Mesenchymal stem cell (in vitro differentiated cells and primary cell): ENCODE results near the gene SERPINE1.

ENCODE experiments used
- DNase-seq: peaks from one replicate; pipeline ENCODE4 v3.0.0-alpha.2; 2013
- H2AFZ ChIP-seq: one replicate; pipeline ENCODE4 v1.6.1; 2013; ENCODE audit warnings: low read depth, mild to moderate bottlenecking, control low read depth, inconsistent platforms, low read length, moderate library complexity
- H2AK5ac ChIP-seq: 2 replicates; pipeline ENCODE4 v1.6.1; 2013; ENCODE audit warnings: low read length, moderate library complexity, mild to moderate bottlenecking, inconsistent platforms; ENCODE audit not compliant: severe bottlenecking
- H2BK120ac ChIP-seq: one replicate; pipeline ENCODE4 v1.6.1; 2013; ENCODE audit warnings: low read depth, mild to moderate bottlenecking, inconsistent platforms, low read length, moderate library complexity
- H2BK12ac ChIP-seq, 2 experiments: one replicate each; pipeline ENCODE4 v1.6.1; 2013; ENCODE audit warnings: inconsistent platforms in 2 of 2, low read length in 2 of 2, mild to moderate bottlenecking in 2 of 2, moderate library complexity in 2 of 2, control low read depth in 1 of 2
- H2BK15ac ChIP-seq: one replicate; pipeline ENCODE4 v1.6.1; 2013; ENCODE audit warnings: mild to moderate bottlenecking, low read depth, inconsistent platforms; ENCODE audit not compliant: poor library complexity, severe bottlenecking
- H2BK5ac ChIP-seq: 2 replicates; pipeline ENCODE4 v1.6.1; 2013; ENCODE audit warnings: low read depth, mild to moderate bottlenecking, low read length, control low read depth, inconsistent platforms; ENCODE audit not compliant: poor library complexity, severe bottlenecking
- H3K14ac ChIP-seq, 2 experiments: one replicate each; pipeline ENCODE4 v1.6.1; 2013; ENCODE audit warnings: inconsistent platforms in 2 of 2, low read length in 2 of 2, control low read depth in 1 of 2, mild to moderate bottlenecking in 1 of 2, moderate library complexity in 1 of 2
- H3K18ac ChIP-seq, 2 experiments: one replicate each; pipeline ENCODE4 v1.6.1; 2013; ENCODE audit warnings: inconsistent platforms in 2 of 2, low read length in 2 of 2, control low read depth in 1 of 2, low read depth in 1 of 2, mild to moderate bottlenecking in 1 of 2
- H3K23ac ChIP-seq, 2 experiments: one replicate each; pipeline ENCODE4 v1.6.1; 2013; ENCODE audit warnings: inconsistent platforms in 2 of 2, low read length in 2 of 2, mild to moderate bottlenecking in 2 of 2, moderate library complexity in 2 of 2, control low read depth in 1 of 2
- H3K27ac ChIP-seq: 2 replicates; pipeline ENCODE4 v1.5.1; 2013; ENCODE audit warnings: mild to moderate bottlenecking, moderate library complexity, low read length, control low read depth, inconsistent platforms; ENCODE audit not compliant: poor library complexity, severe bottlenecking
- H3K27me3 ChIP-seq, 2 experiments: 2 replicates each; pipeline versions ENCODE4 v1.6.1 to v1.7.0; 2013; ENCODE audit warnings: low read length in 2 of 2, mild to moderate bottlenecking in 2 of 2, moderate library complexity in 2 of 2, control low read depth in 1 of 2, inconsistent platforms in 1 of 2; ENCODE audit not compliant: control insufficient read depth in 1 of 2, insufficient read depth in 1 of 2
- H3K36me3 ChIP-seq, 2 experiments: 2 replicates each; pipeline versions ENCODE4 v1.6.1 to v1.7.0; 2013; ENCODE audit warnings: low read length in 2 of 2, control low read depth in 1 of 2, inconsistent platforms in 1 of 2, low read depth in 1 of 2, mild to moderate bottlenecking in 1 of 2; ENCODE audit not compliant: insufficient read depth in 2 of 2, control insufficient read depth in 1 of 2
- H3K4ac ChIP-seq, 2 experiments: one replicate each; pipeline ENCODE4 v1.6.1; 2013; ENCODE audit warnings: inconsistent platforms in 2 of 2, low read length in 2 of 2, mild to moderate bottlenecking in 2 of 2, moderate library complexity in 2 of 2, control low read depth in 1 of 2, low read depth in 1 of 2
- H3K4me1 ChIP-seq: 2 replicates; pipeline ENCODE4 v1.6.1; 2013; ENCODE audit warnings: low read depth, low read length, control low read depth; ENCODE audit not compliant: control insufficient read depth, insufficient read depth
- H3K4me2 ChIP-seq: 2 replicates; pipeline ENCODE4 v1.6.1; 2013; ENCODE audit warnings: low read length, mild to moderate bottlenecking, inconsistent platforms; ENCODE audit not compliant: poor library complexity, severe bottlenecking
- H3K4me3 ChIP-seq, 2 experiments: 2 replicates each; pipeline versions ENCODE4 v1.5.1 to v1.7.0; 2013; ENCODE audit warnings: low read length in 2 of 2, mild to moderate bottlenecking in 2 of 2, control low read depth in 1 of 2, low read depth in 1 of 2; ENCODE audit not compliant: insufficient read depth in 1 of 2
- H3K79me1 ChIP-seq: replicated peaks from 2 replicates; pipeline ENCODE4 v1.6.1; 2013; ENCODE audit warnings: mild to moderate bottlenecking, control low read depth, low read length, inconsistent platforms; ENCODE audit not compliant: poor library complexity, severe bottlenecking
- H3K9ac ChIP-seq: 2 replicates; pipeline ENCODE4 v1.7.0; 2013; ENCODE audit warnings: mild to moderate bottlenecking, low read length, moderate library complexity
- H3K9me3 ChIP-seq: 2 replicates; pipeline ENCODE4 v1.7.0; 2013; ENCODE audit warnings: mild to moderate bottlenecking, low read length; ENCODE audit not compliant: control insufficient read depth
- H4K8ac ChIP-seq: one replicate; pipeline ENCODE4 v1.6.1; 2013; ENCODE audit warnings: inconsistent platforms, mild to moderate bottlenecking, low read length, moderate library complexity
- H4K91ac ChIP-seq: one replicate; pipeline ENCODE4 v1.6.1; 2013; ENCODE audit warnings: mild to moderate bottlenecking, low read length, inconsistent platforms
- WGBS: methylation state at CpG from one replicate; pipeline ENCODE4 v1.1.7; 2013; ENCODE audit warnings: mixed read lengths; 5-methylcytosine and 5-hydroxymethylcytosine counted together

SERPINE1 gene

GRCh38 chr7:101156866-101157589 lies 30.1 kb downstream of the SERPINE1 start:
- DNase-seq = no peak
- Histone ChIP-seq H3K27ac (no peak overlapping the region), H3K14ac (no peak overlapping the region), H3K18ac (no peak overlapping the region), H3K36me3 (peaks cover 44 to 48% of the 10 kb centered on the region in 2 experiments), H3K9ac (no peak overlapping the region), H4K8ac (no peak overlapping the region), H3K27me3 (peaks cover 0 to 4% of the 10 kb centered on the region in 2 experiments), H3K9me3 (no peaks in the 10 kb centered on the region), H2BK12ac (no peak overlapping the region), H3K4me2 (no peak overlapping the region), H3K4ac (no peak overlapping the region), H2AFZ (no peak overlapping the region), H3K4me1 (peaks cover 33% of the 10 kb centered on the region), H2BK15ac (no peak overlapping the region), H2BK5ac (no peak overlapping the region), H2AK5ac (no peak overlapping the region), H4K91ac (no peak overlapping the region), H3K4me3 (no peak overlapping the region), H3K79me1 (peaks cover 26% of the 10 kb centered on the region), H2BK120ac (no peak overlapping the region), H3K23ac (no peak overlapping the region)
- WGBS = 92% methylated on average over 10 of the region's 14 CpGs

- H2BK5ac ChIP-seq = no peak overlapping the region
- no peaks in the 10 kb centered on the region for H3K9me3 ChIP-seq
- H2AK5ac ChIP-seq = peak overlapping the region; percentile 81
- no peak overlapping the region for H3K23ac ChIP-seq
- no peak overlapping the region for H3K27ac ChIP-seq
- no peak overlapping the region for H3K4ac ChIP-seq
- H3K36me3 ChIP-seq = peaks cover 48 to 49% of the 10 kb centered on the region in 2 experiments
- no peak overlapping the region for H3K4me2 ChIP-seq
- no peak overlapping the region for H2BK120ac ChIP-seq
- no peak overlapping the region for H3K4me3 ChIP-seq
- no peak overlapping the region for H2BK15ac ChIP-seq
- peaks cover 23% of the 10 kb centered on the region for H3K79me1 ChIP-seq
- 69% methylated on average over 20 of the region's 31 CpGs for WGBS
- no peak overlapping the region for H2AFZ ChIP-seq
- no peak overlapping the region for H2BK12ac ChIP-seq
- H3K4me1 ChIP-seq = peaks cover 54% of the 10 kb centered on the region
- H3K14ac ChIP-seq = peak overlapping the region in 1 of 2 experiments; percentile 18
- H4K91ac ChIP-seq = no peak overlapping the region
- peaks cover 5 to 22% of the 10 kb centered on the region in 2 experiments for H3K27me3 ChIP-seq
- H3K9ac ChIP-seq = no peak overlapping the region
- no peak overlapping the region for H4K8ac ChIP-seq
- no peak overlapping the region for H3K18ac ChIP-seq
- peak; percentile 37 for DNase-seq
Observed at GRCh38 chr7:101159696-101160674, 33.1 kb downstream of the SERPINE1 start.

GRCh38 chr7:101160910-101161309 lies 34.0 kb downstream of the SERPINE1 start:
- no peak overlapping the region for H3K4ac ChIP-seq
- H2BK5ac ChIP-seq = no peak overlapping the region
- H2BK15ac ChIP-seq = no peak overlapping the region
- peaks cover 19% of the 10 kb centered on the region for H3K79me1 ChIP-seq
- DNase-seq = no peak
- H3K18ac ChIP-seq = no peak overlapping the region
- H3K27me3 ChIP-seq = peaks cover 11 to 29% of the 10 kb centered on the region in 2 experiments
- H3K36me3 ChIP-seq = peaks cover 48 to 49% of the 10 kb centered on the region in 2 experiments
- H3K23ac ChIP-seq = no peak overlapping the region
- no peak overlapping the region for H3K4me2 ChIP-seq
- no peak overlapping the region for H2BK120ac ChIP-seq
- H2AK5ac ChIP-seq = no peak overlapping the region
- no peak overlapping the region for H3K4me3 ChIP-seq
- no peak overlapping the region for H3K27ac ChIP-seq
- no peaks in the 10 kb centered on the region for H3K9me3 ChIP-seq
- no peak overlapping the region for H3K9ac ChIP-seq
- H3K4me1 ChIP-seq = peaks cover 56% of the 10 kb centered on the region
- no peak overlapping the region for H4K91ac ChIP-seq
- H2BK12ac ChIP-seq = no peak overlapping the region
- no peak overlapping the region for H2AFZ ChIP-seq
- H4K8ac ChIP-seq = no peak overlapping the region
- H3K14ac ChIP-seq = no peak overlapping the region
